Common myeloid progenitor, CD34-positive (primary cell): ENCODE measurements around the gene DTYMK.
A peak's percentile ranks its signal among the peaks of the same experiment; 100 is the strongest.

Experiments
- CTCF ChIA-PET: fragments of 350-600 bp; sonication (Branson Sonifier 250); formaldehyde crosslinking; loops from one replicate; lab custom pipeline; 2021; ENCODE audit warnings: antibody characterized with exemption; lab: Charles Lee
- POLR2A ChIA-PET: fragments of 350-600 bp; sonication (Branson Sonifier 250); formaldehyde crosslinking; loops from one replicate; lab custom pipeline; 2021; ENCODE audit warnings: antibody characterized with exemption; lab: Charles Lee
- DNase-seq, 3 donors: peaks; one replicate each; pipeline versions ENCODE4 v3.0.0 to v3.0.0-alpha.2; 2013
- H3K27ac ChIP-seq, 2 experiments: 1 replicate in 1 of 2; 2 replicates in 1 of 2; pipeline ENCODE4 v1.7.0; 2013; ENCODE audit warnings: inconsistent platforms in 2 of 2, low read length in 2 of 2, mild to moderate bottlenecking in 2 of 2, low read depth in 1 of 2, moderate library complexity in 1 of 2; ENCODE audit not compliant: severe bottlenecking in 2 of 2, insufficient read depth in 1 of 2, poor library complexity in 1 of 2
- H3K27me3 ChIP-seq, 5 experiments: replicated peaks in 2 of 5; 1 replicate in 3 of 5; 2 replicates in 2 of 5; pipeline versions ENCODE4 v1.6.1 to v1.7.0; 2013; ENCODE audit warnings: low read length in 4 of 5, mild to moderate bottlenecking in 2 of 5, moderate library complexity in 2 of 5, inconsistent platforms in 1 of 5; ENCODE audit not compliant: insufficient read depth in 5 of 5, control insufficient read depth in 4 of 5
- H3K36me3 ChIP-seq, 4 experiments: 1 replicate in 2 of 4; 2 replicates in 2 of 4; pipeline versions ENCODE4 v1.6.1 to v1.7.0; 2013; ENCODE audit warnings: low read length in 3 of 4, control low read depth in 1 of 4, mild to moderate bottlenecking in 1 of 4; ENCODE audit not compliant: control insufficient read depth in 4 of 4, insufficient read depth in 4 of 4
- H3K4me1 ChIP-seq, 4 experiments: 1 replicate in 3 of 4; 2 replicates in 1 of 4; pipeline versions ENCODE4 v1.6.1 to v1.7.1; 2013; ENCODE audit warnings: low read length in 3 of 4, mild to moderate bottlenecking in 3 of 4, control low read depth in 1 of 4, inconsistent platforms in 1 of 4, moderate library complexity in 1 of 4; ENCODE audit not compliant: control insufficient read depth in 4 of 4, insufficient read depth in 4 of 4; ENCODE audit errors: control extremely low read depth in 1 of 4
- H3K4me3 ChIP-seq, 7 experiments: 1 replicate in 4 of 7; 2 replicates in 3 of 7; pipeline versions ENCODE4 v1.5.1 to v1.7.0; 2013; ENCODE audit warnings: mild to moderate bottlenecking in 7 of 7, low read length in 6 of 7, moderate library complexity in 6 of 7, inconsistent platforms in 2 of 7, low read depth in 2 of 7, control low read depth in 1 of 7; ENCODE audit not compliant: insufficient read depth in 4 of 7, control insufficient read depth in 1 of 7; ENCODE audit errors: extremely low read depth in 1 of 7
- H3K9me3 ChIP-seq, 5 experiments: 1 replicate in 4 of 5; 2 replicates in 1 of 5; pipeline versions ENCODE4 v1.6.1 to v1.7.1; 2013; ENCODE audit warnings: low read length in 4 of 5, mild to moderate bottlenecking in 2 of 5, inconsistent platforms in 1 of 5, low read depth in 1 of 5, moderate library complexity in 1 of 5; ENCODE audit not compliant: control insufficient read depth in 4 of 5, insufficient read depth in 2 of 5; ENCODE audit errors: control extremely low read depth in 1 of 5
- WGBS: methylation state at CpG from one replicate; pipeline ENCODE4 v1.1.5; 2013; ENCODE audit not compliant: insufficient coverage; 5-methylcytosine and 5-hydroxymethylcytosine counted together

The DTYMK gene

DNA sequence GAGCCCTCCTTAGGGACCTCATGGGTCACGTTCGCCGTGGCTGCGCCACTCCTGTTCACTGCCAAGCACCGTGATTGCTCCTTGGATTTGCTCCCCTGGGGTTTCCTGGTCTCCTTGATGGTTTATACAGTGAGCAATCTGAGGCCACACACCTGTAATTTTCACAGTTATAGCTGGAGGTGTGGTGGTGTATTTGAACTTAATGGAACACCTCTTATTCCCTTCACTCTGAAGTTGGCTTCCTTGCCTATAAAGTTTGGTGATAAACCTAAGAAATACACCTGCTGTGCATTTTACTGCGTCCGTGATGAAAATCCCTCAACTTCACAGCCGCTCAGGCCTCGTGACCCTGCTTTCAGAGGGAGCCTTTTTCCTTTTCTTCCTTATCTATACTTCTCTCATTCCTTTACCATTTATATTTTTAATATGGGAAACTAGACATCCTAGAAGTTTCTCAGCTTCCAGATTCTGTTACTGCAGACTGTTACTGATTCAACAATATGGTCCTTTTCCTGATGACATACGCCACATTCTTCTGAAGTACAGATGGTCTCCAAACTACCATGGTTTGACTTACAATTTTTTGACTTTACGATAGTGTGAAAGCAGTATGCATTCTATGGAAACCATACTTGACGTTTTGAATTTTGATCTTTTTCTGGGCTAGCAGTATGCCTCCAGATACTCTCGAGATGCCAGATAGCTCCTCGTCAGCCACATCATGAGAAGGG is 40.5 kb downstream of the DTYMK start:
- peaks cover 0 to 3% (median under 1%) of the 10 kb centered on the region in 4 experiments for H3K4me1 ChIP-seq
- H3K9me3 ChIP-seq: no peaks in the 10 kb centered on the region
- ChIA-PET CTCF (interaction anchor here (2.8 kb wide), 1 partner anchor 13 kb away, joined by 9 read pairs; no protein-coding TSS in a partner anchor), POLR2A (interaction anchor here (0.6 kb wide), 1 partner anchor 429 kb away, joined by 5 read pairs; no protein-coding TSS in a partner anchor)
- H3K27ac ChIP-seq: no peak overlapping the region
- no peak for DNase-seq
- no peak overlapping the region for H3K4me3 ChIP-seq
- H3K27me3 ChIP-seq: no peaks in the 10 kb centered on the region
- peaks cover under 1 to 20% (median 12%) of the 10 kb centered on the region in 4 experiments for H3K36me3 ChIP-seq
- WGBS: 93% methylated on average over 14 of the region's 14 CpGs

DNA sequence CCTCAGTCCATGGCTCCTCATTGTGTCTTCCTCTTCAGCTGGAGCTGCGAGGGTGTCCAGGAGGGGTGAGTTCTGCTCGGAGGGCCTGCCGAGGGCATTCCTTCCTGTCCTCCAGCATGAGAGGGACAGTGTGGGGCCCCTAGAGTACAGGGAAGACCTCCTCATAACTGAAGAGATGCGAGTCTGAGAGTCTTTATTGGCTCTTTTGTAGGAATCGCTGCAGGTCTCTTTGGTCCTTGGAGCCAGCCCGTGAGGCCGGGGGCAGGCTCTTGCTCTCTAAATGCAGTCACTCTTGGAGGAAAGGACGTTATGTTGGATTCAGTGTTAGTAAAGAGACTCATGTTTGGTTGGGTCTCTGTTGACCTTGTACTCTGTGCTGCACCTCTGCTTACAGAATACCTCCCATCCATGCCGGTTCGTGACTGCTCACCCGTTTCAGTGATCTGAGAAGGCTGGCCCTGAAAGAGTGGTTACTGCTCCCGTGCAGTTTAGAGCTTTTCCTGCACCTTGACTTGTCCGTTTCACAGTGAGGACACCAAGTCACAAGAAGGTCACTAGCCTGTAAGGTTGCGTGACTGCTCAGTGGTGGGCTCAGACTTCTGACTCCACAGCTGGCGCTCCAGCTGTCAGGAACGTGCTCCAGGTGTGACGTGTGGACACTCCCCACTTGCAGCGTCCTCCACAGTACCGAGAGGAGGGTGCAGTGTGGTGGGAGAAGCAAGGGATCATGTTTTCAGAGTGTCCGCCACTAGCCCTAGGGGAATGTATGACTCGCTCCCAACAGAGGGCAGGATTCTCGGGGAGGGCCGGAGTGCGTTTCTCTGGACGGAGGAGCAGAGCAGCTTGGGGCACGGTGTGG is 41.3 kb downstream of the DTYMK start:
- H3K27me3 ChIP-seq: no peaks in the 10 kb centered on the region
- peaks cover 0 to 17% (median 9%) of the 10 kb centered on the region in 4 experiments for H3K36me3 ChIP-seq
- no peak for DNase-seq
- no peaks in the 10 kb centered on the region for H3K9me3 ChIP-seq
- H3K4me1 ChIP-seq: peaks cover 0 to 3% (median under 1%) of the 10 kb centered on the region in 4 experiments
- CTCF ChIA-PET: no interaction called here
- POLR2A ChIA-PET: no interaction called here
- WGBS: 98% methylated on average over 24 of the region's 26 CpGs
- H3K27ac ChIP-seq: no peak overlapping the region
- H3K4me3 ChIP-seq: no peak overlapping the region

DNA sequence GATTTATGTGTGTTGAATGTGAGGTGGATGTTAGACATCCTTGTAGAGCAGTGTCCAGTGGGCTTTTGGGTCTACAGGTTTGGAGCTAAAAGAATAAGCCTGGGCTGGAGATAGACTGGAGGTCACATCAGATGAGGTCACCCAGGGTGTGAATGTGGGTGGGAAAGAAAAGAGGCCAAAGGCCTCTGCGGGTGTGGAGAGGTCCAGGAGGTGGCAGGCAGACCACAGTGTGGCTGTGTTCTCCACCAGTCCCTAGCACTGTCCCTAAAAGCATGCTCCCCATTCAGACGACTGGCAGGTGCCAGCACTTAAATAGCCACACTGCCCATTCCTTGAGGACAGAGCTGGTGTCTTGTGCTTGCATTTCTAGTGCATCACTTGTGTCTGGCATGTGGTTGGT is 45.0 kb downstream of the DTYMK start:
- H3K9me3 ChIP-seq: peaks cover 0 to 3% (median 0%) of the 10 kb centered on the region in 5 experiments
- peaks cover 6 to 15% (median 10%) of the 10 kb centered on the region in 4 experiments for H3K4me1 ChIP-seq
- WGBS: 93% methylated on average over 2 of the region's 2 CpGs
- CTCF ChIA-PET: interaction anchor here (0.9 to 1.4 kb wide), 2 partner anchors 11 to 17 kb away, joined by 3 to 5 read pairs; no protein-coding TSS in a partner anchor
- H3K27me3 ChIP-seq: no peaks in the 10 kb centered on the region
- H3K4me3 ChIP-seq: no peak overlapping the region
- no peak overlapping the region for H3K27ac ChIP-seq
- DNase-seq: no peak
- H3K36me3 ChIP-seq: peaks cover 0 to 24% (median 10%) of the 10 kb centered on the region in 4 experiments
- POLR2A ChIA-PET: interaction anchor here (0.6 to 0.7 kb wide), 2 partner anchors 122 to 180 kb away, joined by 3 to 7 read pairs; no protein-coding TSS in a partner anchor

DNA sequence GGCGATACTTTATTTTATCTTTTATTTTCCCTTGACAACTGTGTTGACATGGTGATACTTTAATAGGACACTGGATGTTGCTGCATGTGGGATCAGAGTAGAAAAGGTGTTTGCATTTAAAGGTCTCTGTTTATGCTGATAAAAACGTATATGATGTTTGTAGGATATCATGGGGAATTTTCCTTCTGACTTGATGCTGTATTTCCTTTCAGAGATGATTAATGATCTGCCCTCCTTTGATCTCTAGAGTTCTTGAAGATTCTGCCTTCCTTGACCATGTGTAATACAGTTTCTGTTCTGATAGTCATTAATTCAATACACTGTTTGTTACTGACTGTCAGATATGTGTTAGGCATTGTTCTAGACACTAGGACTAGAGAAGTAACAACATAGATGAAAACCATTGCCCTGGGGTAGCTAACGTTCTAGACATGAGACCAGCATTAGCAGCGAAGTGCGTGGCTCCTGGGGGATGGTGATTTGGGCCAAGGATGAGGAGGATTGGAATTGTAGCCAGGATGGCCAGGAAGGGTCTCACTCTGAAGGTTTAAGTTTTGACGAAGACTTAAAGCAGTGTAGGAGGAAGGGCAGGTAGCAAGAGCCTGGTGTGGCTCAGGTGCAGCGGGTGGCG is 46.3 kb downstream of the DTYMK start:
- ChIA-PET CTCF (no interaction called here), POLR2A (no interaction called here)
- H3K4me3 ChIP-seq: no peak overlapping the region
- WGBS: 91% methylated on average over 5 of the region's 8 CpGs
- H3K9me3 ChIP-seq: peaks cover 0 to 3% (median 0%) of the 10 kb centered on the region in 5 experiments
- no peak for DNase-seq
- H3K27me3 ChIP-seq: no peaks in the 10 kb centered on the region
- H3K27ac ChIP-seq: no peak overlapping the region
- peaks cover 7 to 24% (median 18%) of the 10 kb centered on the region in 4 experiments for H3K4me1 ChIP-seq
- H3K36me3 ChIP-seq: peaks cover 0 to 19% (median 6%) of the 10 kb centered on the region in 4 experiments

DNA sequence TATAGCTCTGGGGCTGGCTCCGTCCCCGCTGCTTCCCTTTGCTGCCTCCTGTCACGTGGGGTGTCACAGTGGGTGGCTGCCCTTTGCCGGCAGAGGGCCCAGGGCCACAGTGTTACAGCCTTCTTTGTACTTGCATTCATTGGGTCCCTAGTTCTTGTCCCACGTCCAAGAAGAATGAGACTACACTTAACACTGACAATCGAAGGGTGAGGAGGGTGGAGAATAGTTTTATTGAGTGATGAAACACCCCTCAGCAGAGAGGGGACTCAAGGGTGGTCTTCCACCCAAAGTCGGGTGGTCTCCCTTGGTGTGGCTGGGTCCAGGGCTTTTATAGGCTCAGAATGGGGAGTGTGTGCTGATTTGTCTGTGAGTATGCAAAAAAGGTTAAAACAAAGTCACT is 47.2 kb downstream of the DTYMK start:
- Histone ChIP-seq H3K9me3 (peaks cover 0 to 3% (median 0%) of the 10 kb centered on the region in 5 experiments), H3K4me3 (no peak overlapping the region)

GRCh38 chr2:241638940-241639339 is 47.7 kb downstream of the DTYMK start:
- Histone ChIP-seq H3K27me3 (no peaks in the 10 kb centered on the region), H3K4me1 (peaks cover 7 to 28% (median 20%) of the 10 kb centered on the region in 4 experiments), H3K36me3 (peaks cover 0 to 20% (median 4%) of the 10 kb centered on the region in 4 experiments), H3K9me3 (peaks cover 0 to 3% (median 0%) of the 10 kb centered on the region in 5 experiments), H3K27ac (peak overlapping the region in 1 of 2 experiments; percentile 97), H3K4me3 (peak overlapping the region in 5 of 7 experiments; percentile 78 to 99 (median 96))
- DNase-seq: no peak
- POLR2A ChIA-PET: no interaction called here
- CTCF ChIA-PET: interaction anchor here (1.0 to 1.2 kb wide), 4 partner anchors 17 to 48 kb away, joined by 3 to 5 read pairs (median 4); partner anchors contain the start of gene DTYMK
- 95% methylated on average over 14 of the region's 14 CpGs for WGBS

More for the DNA sequence above, 47.2 kb downstream of the DTYMK start:
- ChIA-PET CTCF (interaction anchor here (1.0 kb wide), 1 partner anchor 20 kb away, joined by 3 read pairs; no protein-coding TSS in a partner anchor), POLR2A (no interaction called here)
- no peak overlapping the region for H3K27ac ChIP-seq
- no peak for DNase-seq
- no peaks in the 10 kb centered on the region for H3K27me3 ChIP-seq
- 93% methylated on average over 4 of the region's 7 CpGs for WGBS
- H3K36me3 ChIP-seq: peaks cover 0 to 18% (median 3%) of the 10 kb centered on the region in 4 experiments
- H3K4me1 ChIP-seq: peaks cover 7 to 28% (median 20%) of the 10 kb centered on the region in 4 experiments
